GM19463 (cell line): ENCODE results near the gene KDM5B.

ENCODE experiments used
- ATAC-seq: cut with Tn5 transposase; IDR thresholded peaks from one replicate; pipeline ENCODE4 v1.9.1; 2021; ENCODE audit warnings: mild to moderate bottlenecking, moderate library complexity; ENCODE audit not compliant: unreplicated experiment

KDM5B gene

GRCh38 chr1:202688401-202688800 lies 119.8 kb downstream of the KDM5B start:
- no peak for ATAC-seq

GRCh38 chr1:202687798-202688197 lies 120.4 kb downstream of the KDM5B start:
- ATAC-seq = no peak

GRCh38 chr1:202687370-202687769 lies 120.9 kb downstream of the KDM5B start:
- no peak for ATAC-seq

GRCh38 chr1:202685641-202686040 lies 122.6 kb downstream of the KDM5B start:
- ATAC-seq = no peak

- no peak for ATAC-seq
Observed at GRCh38 chr1:202684716-202685115, 123.5 kb downstream of the KDM5B start.

- no peak for ATAC-seq
Observed at GRCh38 chr1:202683029-202683428, 125.2 kb downstream of the KDM5B start.

GRCh38 chr1:202682477-202682876 lies 125.7 kb downstream of the KDM5B start:
- ATAC-seq = no peak

GRCh38 chr1:202681736-202682420 lies 126.3 kb downstream of the KDM5B start:
- no peak for ATAC-seq

GRCh38 chr1:202680586-202681352 lies 127.5 kb downstream of the KDM5B start:
- ATAC-seq = no peak

- ATAC-seq = no peak
Observed at GRCh38 chr1:202679406-202680177, 128.6 kb downstream of the KDM5B start.

- ATAC-seq = no peak
Observed at GRCh38 chr1:202677433-202677832, 130.8 kb downstream of the KDM5B start.
